EH (cell line): ENCODE measurements around the gene RCBTB1.
A peak's percentile ranks its signal among the peaks of the same experiment; 100 is the strongest.
"Not testable (repeated sequence)": the region's sequence is repeated elsewhere in the genome, so short reads cannot be mapped to it uniquely, and the experiment has no call there.

Experiments
- DNase-seq: peaks from one replicate; pipeline ENCODE4 v3.0.0-alpha.2; 2015; ENCODE audit warnings: low read depth

RCBTB1 gene

GRCh38 chr13:49585220-49586157 lies at the start of gene RCBTB1:
RCBTB1 (minus strand) TSS chr13:49585558; CDS start chr13:49567279, 18,279 bp downstream.
- DNase-seq: peak; percentile 74

- no peak for DNase-seq
These were observed 48.4 kb upstream of the RCBTB1 start for GRCh38 chr13:49633710-49634109.

GRCh38 chr13:49632156-49632555 lies 46.8 kb upstream of the RCBTB1 start:
- no peak for DNase-seq

- DNase-seq: no peak
These were observed 45.2 kb upstream of the RCBTB1 start for GRCh38 chr13:49630580-49630979.

- DNase-seq: no peak
These were observed 44.6 kb upstream of the RCBTB1 start for GRCh38 chr13:49629947-49630346.

- no peak for DNase-seq
These were observed 44.0 kb upstream of the RCBTB1 start for GRCh38 chr13:49629196-49629938.

GRCh38 chr13:49627831-49628652 lies 42.7 kb upstream of the RCBTB1 start, which contains the start of gene ARL11:
ARL11 (plus strand) TSS chr13:49628507; CDS start chr13:49630448, 1,941 bp downstream.
- DNase-seq: no peak

- DNase-seq: no peak
These were observed 40.2 kb upstream of the RCBTB1 start for GRCh38 chr13:49625392-49626079.

GRCh38 chr13:49624229-49624628 lies 38.9 kb upstream of the RCBTB1 start:
- no peak for DNase-seq

GRCh38 chr13:49622174-49622946 lies 37.0 kb upstream of the RCBTB1 start:
- no peak for DNase-seq

GRCh38 chr13:49620170-49620621 lies 34.8 kb upstream of the RCBTB1 start:
- DNase-seq: peak; percentile 25

GRCh38 chr13:49616676-49617065 lies 31.3 kb upstream of the RCBTB1 start:
- no peak for DNase-seq

GRCh38 chr13:49615836-49616675 lies 30.7 kb upstream of the RCBTB1 start:
- DNase-seq: no peak

GRCh38 chr13:49612042-49612441 lies 26.7 kb upstream of the RCBTB1 start:
- DNase-seq: not testable (repeated sequence)

- no peak for DNase-seq
These were observed 24.8 kb upstream of the RCBTB1 start for GRCh38 chr13:49610176-49610575.

GRCh38 chr13:49608651-49609331 lies 23.4 kb upstream of the RCBTB1 start:
- DNase-seq: no peak

- no peak for DNase-seq
These were observed 22.4 kb upstream of the RCBTB1 start for GRCh38 chr13:49607761-49608160.

- peak; percentile 87 for DNase-seq
These were observed 21.6 kb upstream of the RCBTB1 start for GRCh38 chr13:49606747-49607648.
